Stimulated activated CD8-positive, alpha-beta memory T cell treated with anti-CD3 and anti-CD28 coated beads, Interleukin-15, amount 100 ng/mL, for 1 hour (primary cell): ENCODE measurements around the gene CD96.

Source experiments
- DNase-seq: peaks from one replicate; pipeline ENCODE4 v3.0.0-alpha.2; 2020; ENCODE audit warnings: low read depth

The CD96 gene

DNA sequence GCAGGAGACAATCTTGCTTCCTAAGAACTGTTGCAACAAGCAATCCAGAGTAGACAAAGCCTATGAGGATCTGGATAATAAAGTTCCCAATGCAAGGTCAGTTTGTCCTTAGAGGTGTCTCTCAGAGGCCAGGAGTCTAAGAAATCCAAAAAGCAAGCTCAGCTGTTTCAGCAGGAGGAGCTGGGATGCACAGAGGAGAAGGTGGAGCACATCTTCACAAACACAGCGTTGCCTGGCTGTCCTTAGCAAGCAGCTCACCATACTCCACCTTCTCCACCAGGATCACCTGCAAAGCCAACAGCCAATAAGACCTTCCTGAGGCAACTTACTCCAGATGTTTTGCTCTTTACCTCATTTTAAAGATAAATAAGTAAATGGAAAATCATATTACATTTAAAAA, 52.8 kb downstream of the CD96 start:
- DNase-seq: no peak

DNA sequence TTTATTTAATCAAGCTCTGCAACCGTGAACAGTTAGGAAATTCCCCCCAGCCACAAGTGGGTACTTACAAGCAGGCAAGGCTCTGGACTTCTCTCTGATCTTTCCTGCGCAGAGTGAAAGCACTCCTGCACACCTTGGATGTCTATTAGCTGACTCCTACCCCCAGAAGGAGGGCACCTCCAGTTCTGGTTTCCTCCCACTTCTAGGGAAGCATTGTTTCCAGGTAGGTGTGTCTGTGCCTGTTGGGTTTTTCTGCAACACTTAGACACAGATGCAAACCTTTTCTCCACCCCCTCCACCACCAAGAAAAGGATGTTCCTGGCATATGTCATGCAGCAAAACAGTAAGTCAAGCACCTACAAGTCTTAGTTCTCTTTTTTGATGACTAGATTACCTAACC, 53.2 kb downstream of the CD96 start, which contains the start of gene ZBED2:
TSS of gene ZBED2 (minus strand) at position 115 of the 400 bp plus-strand sequence. CDS start 1,145 bp downstream, outside the sequence.
- DNase-seq: no peak

DNA sequence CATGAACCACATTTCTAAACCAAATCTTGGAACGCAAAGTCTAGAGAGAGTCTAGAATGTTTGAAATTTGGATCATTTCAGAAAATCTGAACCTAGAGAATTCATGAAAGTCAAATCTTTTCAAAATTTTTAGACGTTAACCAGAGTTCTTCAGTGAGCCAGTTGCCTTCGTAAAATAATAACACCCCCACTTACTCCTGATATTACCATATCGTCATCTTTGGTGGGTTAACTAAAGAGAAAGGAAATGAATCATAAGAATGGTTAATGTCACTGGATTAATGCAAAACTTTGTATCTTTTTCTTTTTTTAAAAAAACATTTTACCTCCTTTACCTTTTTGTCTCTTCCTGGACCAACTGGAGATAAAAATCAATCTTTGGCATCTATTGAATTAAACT, 54.3 kb downstream of the CD96 start:
- DNase-seq: no peak

DNA sequence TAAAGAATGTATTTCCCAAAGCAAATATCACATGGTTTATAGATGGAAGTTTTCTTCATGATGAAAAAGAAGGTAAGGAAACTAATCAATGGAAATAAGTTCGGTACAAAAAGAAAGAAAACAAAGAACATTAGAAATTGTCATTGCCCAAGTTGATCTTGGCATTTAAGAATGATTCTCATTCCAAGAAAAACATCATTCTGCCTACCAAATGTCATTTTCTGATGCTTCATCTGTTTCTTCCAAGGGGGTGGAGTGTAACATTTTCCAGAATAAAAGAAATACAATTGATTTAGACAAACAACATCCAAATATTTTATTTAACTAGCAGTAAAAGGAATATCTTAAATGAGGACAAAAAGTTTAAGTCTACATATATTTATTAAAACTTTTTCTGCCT, 56.1 kb downstream of the CD96 start:
- DNase-seq: no peak

DNA sequence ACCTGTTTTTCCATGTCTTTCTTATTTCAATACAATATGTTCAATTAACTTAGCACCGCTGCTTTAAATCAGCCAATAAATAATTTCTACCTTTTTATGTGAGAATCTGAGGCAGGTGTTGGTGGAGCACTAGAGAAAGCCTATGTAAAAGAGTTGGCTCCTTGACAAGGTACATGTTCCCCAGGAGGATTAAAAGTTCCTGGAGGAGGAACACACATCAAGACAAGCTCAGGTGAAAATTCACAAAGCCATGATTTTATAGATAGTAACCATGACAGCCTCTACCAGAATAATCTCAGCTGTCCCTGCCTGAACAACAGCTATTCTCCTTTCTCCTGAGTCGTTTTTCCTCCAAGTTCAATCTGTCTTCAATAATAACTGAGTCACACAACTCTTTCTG, 56.6 kb downstream of the CD96 start:
- DNase-seq: no peak

DNA sequence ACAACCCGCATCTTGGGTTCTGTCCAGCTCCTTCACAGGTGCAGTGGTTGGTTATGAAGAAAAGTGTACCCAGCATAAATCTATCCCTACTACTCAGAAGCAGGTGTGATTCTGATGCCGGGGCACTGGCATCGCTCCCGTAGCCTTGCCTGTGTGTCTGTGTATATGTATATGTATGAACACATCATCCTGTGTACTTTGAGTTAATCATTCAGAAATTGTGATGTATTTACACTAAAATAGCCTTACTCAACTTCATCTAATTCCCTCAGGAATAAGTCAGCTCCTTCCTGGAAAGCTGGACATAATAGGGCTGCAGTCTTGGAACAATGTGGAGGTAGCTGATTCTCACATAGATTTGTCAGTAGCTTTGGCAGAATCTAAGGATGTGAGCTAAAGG, 59.8 kb downstream of the CD96 start:
- DNase-seq: no peak

DNA sequence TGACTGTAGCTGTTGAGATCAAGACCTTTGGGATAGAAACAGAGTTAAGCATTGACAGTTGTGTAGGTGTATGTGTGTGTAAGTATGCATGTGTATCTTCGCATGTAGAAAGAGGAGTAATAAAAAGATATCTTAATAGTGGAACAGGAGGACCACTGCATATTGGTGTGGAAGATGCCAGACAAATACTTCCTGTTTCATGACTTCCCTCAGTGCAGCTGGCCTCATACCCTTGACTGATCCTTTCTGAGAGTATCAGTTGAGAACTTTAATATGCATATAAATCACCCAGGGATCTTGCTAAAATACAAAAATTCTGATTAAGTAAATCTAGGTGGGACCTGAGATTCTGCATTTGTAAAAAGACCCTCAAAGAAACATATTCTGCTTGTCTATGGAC, 61.7 kb downstream of the CD96 start:
- no peak for DNase-seq

DNA sequence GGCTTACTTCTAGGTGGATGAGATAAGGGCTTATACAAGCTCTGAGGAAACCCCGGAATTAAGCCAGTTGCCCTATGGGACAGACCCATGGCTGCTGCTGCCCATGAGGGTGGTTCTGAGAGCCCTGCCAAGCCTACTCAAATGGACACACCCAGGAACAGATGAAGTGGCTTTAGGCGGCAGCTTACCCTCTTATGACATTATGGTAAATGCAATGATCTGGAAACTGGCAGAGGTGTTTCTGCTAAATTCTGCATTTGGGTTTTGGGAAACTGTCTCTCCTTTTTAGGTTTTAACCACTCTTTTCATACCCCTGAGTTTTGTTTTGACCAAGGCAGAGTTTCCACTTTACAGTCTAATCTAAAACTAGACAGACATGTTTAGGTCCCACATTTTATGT, 62.1 kb downstream of the CD96 start:
- no peak for DNase-seq

DNA sequence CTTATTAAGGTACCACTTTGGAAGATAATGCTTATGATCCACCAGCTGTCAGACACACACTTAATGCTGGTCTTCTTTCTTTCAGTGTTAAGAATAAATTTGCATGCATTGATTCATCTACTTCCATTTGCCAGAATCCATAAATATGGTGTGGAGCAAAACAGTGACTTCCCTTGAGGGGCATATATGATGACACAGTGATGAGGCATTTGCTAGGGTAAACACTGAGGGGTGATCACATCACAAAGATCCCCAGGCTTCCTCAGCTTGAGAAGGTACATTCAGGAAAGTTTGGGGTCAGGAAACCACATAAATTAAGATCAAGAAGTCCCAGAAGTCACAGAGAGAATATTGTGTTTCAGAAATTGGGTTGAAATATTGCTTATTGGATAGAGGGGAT, 63.0 kb downstream of the CD96 start:
- DNase-seq: no peak

DNA sequence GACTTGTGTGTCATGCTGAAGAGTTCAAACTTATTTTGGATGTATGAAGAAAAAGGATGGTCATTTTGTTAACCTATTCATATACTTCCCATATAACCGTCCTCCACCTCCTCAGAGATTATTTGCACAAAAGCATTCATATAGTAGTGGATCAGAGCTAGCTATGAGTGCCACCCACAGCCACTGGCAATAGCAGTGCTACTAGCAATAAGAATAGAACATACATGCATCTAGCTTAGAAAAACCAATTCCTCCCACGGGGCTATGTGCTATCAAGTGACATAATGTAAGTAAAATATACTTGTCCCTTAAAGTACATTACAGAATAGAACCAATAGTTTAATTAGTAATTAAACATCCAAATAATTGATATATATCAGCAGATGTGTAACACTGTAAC, 63.5 kb downstream of the CD96 start:
- DNase-seq: no peak

DNA sequence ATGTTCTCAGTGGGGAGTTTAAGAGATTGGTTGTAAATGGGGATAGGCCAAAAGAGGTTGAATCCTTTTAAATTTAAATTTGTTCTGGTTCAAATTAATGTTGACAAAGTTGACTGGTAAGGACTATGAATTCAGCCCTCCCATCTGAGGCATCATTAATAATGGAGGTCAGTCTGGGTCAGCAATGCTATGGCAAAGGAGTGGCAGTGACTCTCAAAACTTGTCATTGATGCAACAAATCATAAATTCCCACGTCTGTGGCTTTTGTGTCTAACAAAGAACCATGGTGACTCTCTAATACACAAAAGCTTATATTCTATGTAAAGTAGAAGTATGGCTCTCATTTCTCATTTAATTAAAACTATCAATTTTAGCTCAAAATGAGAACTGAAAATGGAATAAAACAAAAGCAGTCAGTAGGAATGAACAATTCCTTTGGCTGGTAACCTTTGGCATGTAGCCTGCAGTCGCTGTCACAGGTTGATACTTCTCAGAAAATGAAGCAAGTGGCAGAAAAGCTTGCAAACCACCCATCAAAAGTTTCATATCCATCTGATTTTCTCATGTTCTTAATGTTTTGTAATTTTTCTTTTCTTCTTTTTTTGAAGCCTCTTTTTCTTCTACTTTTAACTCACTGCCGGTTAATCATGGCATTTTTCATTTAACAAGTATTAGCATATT, 65.4 kb downstream of the CD96 start:
- no peak for DNase-seq

DNA sequence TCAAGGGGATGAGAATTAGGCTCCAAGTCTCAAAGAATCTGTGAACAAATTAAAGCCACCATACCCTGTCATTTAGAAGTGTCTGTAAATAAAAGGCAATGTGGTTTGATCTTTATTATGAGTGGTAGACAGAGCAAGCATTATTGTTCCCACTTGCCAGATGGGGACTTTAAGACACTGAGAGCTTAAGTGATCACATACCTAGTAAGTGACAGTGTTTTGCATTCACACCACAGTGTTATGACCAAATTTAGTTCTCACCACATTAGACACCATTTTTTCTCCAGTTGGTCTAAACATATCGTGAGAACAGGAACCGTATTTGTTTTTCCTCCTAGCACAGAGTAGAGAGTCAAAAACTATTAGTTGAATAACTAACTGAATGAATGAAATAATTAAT, 66.4 kb downstream of the CD96 start:
- DNase-seq: no peak

DNA sequence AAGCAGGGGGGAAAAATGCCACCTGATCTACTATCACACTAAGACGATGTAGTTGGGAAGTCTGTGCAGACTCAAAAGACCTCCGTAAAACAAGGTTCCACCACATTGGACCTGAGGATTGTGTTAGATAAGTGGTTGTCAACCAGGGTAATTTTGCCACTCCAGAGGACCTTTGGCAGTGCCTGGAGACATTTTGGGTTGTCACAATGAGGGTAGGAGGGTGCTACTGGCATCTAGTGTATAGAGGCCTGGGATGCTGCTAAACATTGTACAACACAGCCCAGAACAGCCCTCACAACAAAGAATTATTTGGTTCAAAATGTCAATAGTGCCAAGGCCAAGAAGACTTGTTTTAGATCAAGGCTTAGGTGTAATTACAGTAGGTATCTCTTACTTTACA, 67.7 kb downstream of the CD96 start:
- DNase-seq: no peak

DNA sequence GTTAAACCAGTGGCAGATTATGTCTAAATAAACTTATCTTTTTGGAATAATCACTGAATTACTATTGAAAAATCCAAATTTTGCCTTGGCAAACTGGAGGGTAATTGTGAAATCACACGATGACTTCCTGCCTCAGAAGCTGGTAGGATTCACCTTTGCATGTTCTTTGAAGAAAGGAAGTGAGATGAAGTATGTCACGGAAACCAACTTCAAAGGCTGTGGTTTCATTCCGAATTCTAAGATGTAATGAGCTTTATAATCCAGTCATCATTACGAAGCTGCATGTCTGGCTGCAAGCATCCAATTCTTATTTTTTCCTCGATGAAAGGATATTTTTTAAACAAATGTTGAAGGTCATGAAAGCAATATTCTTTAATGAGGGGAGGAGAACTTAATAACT, 68.2 kb downstream of the CD96 start:
- DNase-seq: no peak

DNA sequence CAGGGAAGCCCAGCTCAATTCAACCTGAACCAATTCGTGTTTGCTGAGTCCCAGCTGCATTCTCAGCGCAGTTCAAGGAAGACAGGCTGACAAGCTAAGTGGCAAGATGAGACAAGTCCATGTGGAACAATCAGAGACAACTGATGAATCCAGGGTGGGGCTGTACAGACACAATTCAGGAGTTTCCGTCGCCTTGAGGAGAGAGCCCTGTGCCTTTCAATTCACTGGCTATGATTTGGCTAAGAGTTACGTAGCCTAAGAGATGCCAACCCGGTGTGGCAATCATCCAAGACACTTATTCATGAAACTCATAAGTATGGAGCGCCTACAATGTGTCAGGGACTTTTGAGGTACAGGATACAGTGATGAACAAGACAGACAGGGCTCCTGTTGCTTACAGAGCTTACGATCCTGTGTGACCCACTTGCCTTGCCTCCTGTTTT, 68.6 kb downstream of the CD96 start:
- DNase-seq: no peak

DNA sequence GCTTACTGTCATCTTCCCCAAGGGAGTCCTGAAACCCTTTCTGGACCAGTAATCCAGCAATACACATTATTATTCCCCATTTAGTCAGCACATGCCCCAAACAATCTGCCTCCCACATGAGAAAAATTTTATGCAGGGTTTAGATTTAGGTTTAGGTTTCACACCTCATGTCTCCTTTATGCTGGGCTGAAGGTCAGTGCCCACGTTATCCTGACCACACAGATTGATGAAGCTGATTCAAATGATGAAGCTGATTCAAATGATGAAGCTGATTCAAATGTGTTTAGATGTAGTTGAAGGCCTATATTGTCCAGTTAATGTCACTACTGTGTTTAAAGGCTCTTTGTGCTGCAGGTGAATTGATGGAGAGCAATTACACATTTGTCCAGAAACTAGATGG, 71.3 kb downstream of the CD96 start:
- DNase-seq: no peak

DNA sequence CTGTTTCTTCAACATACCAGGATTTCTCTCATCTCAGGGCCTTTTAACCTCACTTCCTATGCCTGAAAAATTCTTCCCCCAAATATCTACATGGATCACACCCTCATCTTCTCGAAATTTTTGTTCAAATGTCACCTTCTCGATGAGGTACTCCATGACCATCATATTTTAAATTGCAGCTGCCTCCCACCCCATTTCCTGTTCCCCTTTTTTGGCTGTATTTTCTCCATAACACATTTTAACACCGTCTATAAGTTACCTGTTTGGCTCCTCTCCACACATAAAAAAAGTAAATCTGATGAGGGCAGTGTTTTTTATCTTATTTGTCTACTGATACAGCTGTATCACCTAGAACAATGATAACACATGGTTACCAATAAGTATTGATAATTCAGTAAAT, 73.9 kb downstream of the CD96 start:
- no peak for DNase-seq

DNA sequence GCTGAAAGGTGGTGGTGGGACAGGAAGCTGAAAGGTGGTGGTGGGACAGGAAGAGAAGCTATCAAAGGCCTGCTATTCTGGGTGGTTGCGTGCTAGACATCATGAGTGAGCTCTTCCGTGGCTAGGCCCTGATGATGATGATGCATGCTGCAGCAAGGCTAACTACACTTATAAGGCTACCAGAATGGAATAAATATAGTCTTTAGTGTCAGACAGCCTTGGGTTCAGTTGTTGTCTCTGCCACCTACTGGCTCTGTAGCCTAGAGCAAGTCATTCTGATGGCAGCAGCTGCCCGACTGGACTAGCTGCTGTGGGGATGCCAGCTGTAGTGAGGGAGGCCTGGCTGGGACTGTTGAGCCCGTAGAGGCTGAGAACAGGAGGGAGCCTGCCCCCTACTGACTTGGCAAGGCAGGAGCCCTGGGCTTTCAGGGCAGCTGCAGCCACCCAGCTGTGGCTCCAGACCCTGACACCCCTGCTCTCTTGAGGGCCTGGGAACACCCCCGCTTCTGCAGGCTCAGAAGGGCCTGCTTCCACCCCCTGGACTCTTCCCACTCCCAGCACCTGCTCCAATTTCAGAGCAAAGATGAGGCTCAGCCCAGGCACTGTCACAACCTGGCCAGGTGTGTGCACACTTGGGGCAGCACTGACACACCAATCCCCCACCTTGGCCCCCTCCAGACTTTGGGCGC, 74.6 kb downstream of the CD96 start:
- DNase-seq: no peak

DNA sequence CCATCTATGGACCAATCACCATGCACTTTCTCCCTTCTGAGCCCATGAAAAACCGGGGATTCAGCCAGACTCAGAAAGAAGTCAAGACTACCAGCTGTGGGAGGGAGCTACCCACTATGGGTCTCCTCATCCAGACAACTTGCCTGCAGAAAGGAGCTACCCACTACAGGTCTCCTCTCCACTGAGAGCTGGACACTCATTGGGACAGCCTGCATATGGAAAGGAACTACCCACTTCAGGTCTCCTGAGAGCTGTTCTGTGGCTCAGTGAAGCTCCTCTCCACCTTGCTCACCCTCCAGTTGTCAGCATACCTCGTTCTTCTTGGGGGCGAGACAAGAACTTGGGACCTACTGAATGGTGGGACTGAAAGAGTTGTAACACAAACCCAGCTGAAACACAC, 75.4 kb downstream of the CD96 start:
- DNase-seq: no peak

DNA sequence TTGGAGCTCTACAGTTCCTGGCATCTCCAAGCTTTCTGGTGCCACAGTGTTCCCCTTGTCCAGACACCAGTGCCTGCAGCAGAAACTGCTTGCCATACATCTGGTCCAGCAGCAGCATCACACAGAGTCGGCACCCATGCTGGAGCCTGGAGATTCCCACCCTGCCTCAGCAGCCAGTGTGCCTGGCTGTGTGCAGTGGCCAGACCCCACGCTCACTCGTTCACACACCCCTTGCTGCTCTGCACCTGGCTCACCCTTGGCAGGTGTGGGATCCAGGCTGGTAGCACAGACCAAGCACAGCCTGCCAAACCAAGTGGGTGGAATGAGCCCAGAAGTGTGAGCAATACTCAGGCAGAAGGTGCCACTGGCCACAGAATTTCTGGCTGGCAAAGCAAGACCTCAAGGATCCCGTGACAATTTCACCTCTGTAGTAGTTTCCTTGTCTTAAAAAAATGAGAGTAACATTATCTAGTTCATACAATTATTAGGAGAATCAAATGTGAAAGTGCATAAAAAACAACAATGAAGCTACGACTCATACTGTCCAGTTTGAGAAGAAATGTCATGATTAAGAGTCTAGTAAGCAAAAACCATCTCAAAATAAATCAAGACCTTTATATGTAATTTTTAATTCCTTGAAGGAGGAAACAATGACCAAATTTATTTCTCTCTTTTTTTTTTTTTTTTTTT, 76.1 kb downstream of the CD96 start:
- DNase-seq: no peak

DNA sequence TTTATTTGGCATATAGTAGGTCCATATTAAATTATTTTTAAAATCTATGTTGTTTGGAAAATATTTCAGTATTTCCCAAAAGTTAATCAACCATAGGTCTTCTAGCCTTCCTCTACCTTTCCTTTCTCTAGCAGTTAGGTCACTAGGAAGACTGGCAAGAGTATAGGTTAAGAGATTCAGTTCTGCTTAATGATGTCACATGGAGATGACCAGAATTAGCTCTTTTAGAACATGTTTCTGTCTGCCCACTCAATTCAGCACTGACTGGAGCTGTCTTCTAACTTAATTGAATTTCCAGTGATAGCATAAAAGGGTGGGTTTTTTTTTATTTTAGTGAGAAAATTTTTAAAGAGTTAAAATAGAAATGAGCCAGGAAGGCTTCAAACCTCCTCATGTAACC, 76.9 kb downstream of the CD96 start:
- DNase-seq: no peak

DNA sequence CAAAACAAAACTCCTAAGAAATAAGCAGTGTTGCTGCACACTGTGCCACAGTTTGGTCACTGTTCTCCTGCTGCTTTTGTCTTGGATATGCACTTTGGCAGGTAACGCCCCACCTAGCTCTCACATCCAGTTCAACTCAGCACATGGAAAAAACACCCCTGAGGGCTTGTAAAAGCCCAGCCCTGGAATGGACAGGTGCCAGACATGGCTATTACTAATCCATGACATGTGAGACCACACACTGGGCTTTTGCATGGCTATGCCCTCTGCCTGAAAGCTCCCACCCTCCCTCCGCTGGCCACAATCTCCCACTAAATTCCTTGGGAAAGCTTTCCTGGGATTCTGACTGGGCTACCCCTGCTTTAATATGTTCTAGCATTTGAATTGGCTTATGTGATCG, 77.8 kb downstream of the CD96 start:
- no peak for DNase-seq

DNA sequence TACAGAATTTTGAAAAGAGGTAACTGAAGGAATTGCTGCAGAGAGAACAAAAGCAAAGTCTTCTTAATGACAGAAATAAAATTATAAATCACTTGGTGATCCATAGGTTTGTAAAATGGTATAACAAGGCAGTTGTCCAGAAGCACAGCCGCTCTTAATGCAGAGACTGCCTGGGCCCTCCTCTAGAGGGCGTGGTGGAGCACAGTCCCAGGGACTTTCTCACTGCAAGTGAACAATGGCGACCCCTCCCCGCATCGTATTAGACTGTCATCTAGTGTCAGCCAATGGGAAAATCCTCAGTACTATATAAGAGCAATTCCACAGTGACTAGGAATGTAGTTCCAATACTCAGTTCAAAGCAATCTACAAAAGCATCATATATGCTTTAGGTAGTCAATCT, 79.5 kb downstream of the CD96 start:
- DNase-seq: no peak
